Measurements from ENCODE around the gene SYT1. TPM values are rescaled to one million over a fixed set of nuclear protein-coding genes. Genes with fewer than 3 reads are reported as not detected.

SYT1 gene
- total RNA-seq, 1 donor from 2014 or later, result 0.37 TPM

DNA sequence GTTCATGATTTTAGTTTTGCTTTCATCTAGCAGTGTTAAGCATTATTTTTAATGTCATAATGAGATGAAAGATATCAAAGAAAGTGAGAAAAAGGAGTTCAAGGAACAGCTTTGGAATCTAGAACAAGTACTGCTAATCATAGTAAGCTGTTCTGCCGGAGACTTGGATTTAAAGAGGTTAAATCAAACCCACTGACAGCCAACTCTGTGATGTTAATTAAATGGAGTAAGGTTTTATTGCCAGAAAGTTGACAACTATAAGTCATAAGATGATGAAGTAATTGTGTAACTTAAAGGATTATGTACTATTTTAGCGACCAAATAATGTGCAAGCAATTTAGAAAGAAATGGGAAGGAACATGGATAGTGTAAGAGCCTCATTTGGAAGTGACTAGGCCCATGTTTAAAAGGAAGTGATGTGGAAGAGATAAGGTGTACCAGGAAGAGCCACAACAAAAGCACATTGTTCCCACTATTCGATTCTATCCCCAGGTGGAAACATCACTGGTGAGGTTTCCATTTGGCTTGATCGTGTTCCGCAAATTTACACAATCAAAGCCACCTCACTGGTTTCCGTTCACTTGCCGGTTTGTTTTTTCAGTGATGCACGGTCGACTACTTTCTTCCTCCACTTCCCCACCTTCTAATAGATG is 437.7 kb downstream of the SYT1 start:
- TF ChIP-seq, protein P1, sequence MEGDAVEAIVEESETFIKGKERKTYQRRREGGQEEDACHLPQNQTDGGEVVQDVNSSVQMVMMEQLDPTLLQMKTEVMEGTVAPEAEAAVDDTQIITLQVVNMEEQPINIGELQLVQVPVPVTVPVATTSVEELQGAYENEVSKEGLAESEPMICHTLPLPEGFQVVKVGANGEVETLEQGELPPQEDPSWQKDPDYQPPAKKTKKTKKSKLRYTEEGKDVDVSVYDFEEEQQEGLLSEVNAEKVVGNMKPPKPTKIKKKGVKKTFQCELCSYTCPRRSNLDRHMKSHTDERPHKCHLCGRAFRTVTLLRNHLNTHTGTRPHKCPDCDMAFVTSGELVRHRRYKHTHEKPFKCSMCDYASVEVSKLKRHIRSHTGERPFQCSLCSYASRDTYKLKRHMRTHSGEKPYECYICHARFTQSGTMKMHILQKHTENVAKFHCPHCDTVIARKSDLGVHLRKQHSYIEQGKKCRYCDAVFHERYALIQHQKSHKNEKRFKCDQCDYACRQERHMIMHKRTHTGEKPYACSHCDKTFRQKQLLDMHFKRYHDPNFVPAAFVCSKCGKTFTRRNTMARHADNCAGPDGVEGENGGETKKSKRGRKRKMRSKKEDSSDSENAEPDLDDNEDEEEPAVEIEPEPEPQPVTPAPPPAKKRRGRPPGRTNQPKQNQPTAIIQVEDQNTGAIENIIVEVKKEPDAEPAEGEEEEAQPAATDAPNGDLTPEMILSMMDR (IDR thresholded peaks at IDR 0.05), result no peak
- no peak for DNase-seq (ENCODE audit: low spot score)
- H3K4me3 Mint-ChIP-seq (ENCODE audit: unreplicated experiment), result no peak overlapping the region
- no peaks in the 10 kb centered on the region for H3K4me1 Mint-ChIP-seq (ENCODE audit: low read depth)
- H3K9me3 Mint-ChIP-seq (ENCODE audit: low read depth), result peaks cover 2% of the 10 kb centered on the region
- no peaks in the 10 kb centered on the region for H3K27me3 Mint-ChIP-seq (ENCODE audit: low read depth)
- H3K36me3 Mint-ChIP-seq (ENCODE audit: low read depth), result no peaks in the 10 kb centered on the region
- H3K27ac Mint-ChIP-seq (ENCODE audit: unreplicated experiment), result no peak overlapping the region

DNA sequence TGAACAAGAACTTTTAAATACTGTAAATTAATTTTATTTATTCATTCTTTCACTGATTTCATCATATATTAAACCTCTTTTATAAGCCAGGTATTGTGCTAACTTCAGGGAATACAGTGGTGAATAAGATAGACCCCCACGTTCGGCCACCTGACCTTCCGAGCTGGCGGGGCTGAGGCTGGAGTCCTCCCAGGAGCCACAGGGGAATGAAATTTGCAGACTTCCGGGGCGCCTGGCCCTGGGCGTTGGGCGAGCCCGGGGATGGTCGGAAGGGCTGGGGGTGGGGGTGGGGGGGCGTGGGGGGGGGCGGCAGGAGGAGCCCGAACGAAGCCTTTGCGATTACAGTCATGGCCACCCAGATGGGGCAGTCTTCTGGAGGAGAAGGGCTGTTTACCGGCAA is 442.8 kb downstream of the SYT1 start:
- TF ChIP-seq, protein P1 (IDR thresholded peaks at IDR 0.05), result no peak
- no peaks in the 10 kb centered on the region for H3K36me3 Mint-ChIP-seq (ENCODE audit: low read depth)
- H3K9me3 Mint-ChIP-seq (ENCODE audit: low read depth), result peaks cover 5% of the 10 kb centered on the region
- H3K27me3 Mint-ChIP-seq (ENCODE audit: low read depth), result no peaks in the 10 kb centered on the region
- H3K4me3 Mint-ChIP-seq (ENCODE audit: unreplicated experiment), result no peak overlapping the region
- DNase-seq (ENCODE audit: low spot score), result no peak
- no peaks in the 10 kb centered on the region for H3K4me1 Mint-ChIP-seq (ENCODE audit: low read depth)
- no peak overlapping the region for H3K27ac Mint-ChIP-seq (ENCODE audit: unreplicated experiment)

DNA sequence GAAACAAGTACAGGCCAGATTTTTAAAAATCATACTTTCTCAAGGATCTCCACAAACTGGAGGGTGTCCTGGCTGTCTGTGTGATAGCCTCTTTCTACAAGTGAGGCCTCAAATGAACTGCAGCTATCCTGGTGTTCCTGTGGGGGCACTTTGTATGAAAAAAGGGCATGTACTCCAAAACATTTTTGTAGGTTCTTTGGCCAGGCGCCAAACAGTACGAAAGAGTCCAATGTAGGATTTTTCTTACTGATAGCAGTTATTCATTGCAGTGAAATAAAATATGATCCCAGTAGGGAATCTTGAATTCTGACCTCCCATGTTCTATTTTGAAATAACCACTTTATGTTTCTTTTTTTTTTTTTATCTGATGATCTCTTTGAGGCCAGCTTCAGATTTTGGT is 444.5 kb downstream of the SYT1 start:
- no peak for DNase-seq (ENCODE audit: low spot score)
- H3K4me1 Mint-ChIP-seq (ENCODE audit: low read depth), result no peaks in the 10 kb centered on the region
- H3K27me3 Mint-ChIP-seq (ENCODE audit: low read depth), result no peaks in the 10 kb centered on the region
- peaks cover 8% of the 10 kb centered on the region for H3K9me3 Mint-ChIP-seq (ENCODE audit: low read depth)
- TF ChIP-seq, protein P1 (IDR thresholded peaks at IDR 0.05), result no peak
- no peak overlapping the region for H3K27ac Mint-ChIP-seq (ENCODE audit: unreplicated experiment)
- no peaks in the 10 kb centered on the region for H3K36me3 Mint-ChIP-seq (ENCODE audit: low read depth)
- no peak overlapping the region for H3K4me3 Mint-ChIP-seq (ENCODE audit: unreplicated experiment)

DNA sequence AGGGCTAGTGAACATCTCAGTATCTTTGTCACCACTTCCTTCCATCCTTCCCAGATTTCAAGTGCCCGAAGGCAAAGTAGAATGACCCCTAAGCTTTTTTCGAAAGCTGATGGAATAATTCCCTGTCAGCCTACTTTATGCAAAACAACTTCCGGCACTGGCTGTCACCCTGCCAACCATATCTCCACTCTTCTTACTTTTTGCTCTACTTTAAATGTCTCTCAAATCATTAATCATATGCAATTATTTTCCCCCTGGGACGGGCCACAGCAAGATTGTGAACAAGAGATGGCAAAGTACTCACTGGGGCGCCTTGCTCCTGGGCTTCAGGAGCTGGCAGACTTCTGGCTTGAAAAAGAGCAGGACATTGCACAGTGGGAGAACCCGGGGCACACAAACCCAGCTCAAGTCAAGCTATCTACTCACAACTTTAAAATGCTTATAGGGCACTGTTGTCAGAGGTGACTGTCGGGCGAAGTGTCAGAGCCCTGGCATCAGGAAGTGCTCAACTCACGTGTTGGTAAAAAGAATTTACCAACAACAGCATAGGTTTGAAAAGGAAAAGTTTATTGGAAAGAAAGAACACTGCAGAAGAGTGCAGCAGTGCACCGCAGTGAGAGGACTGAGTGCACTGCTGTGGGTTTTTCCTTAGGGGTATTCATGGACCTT is 452.7 kb downstream of the SYT1 start:
- TF ChIP-seq, protein P1 (IDR thresholded peaks at IDR 0.05), result no peak
- H3K4me3 Mint-ChIP-seq (ENCODE audit: unreplicated experiment), result no peak overlapping the region
- H3K27me3 Mint-ChIP-seq (ENCODE audit: low read depth), result peaks cover 4% of the 10 kb centered on the region
- H3K27ac Mint-ChIP-seq (ENCODE audit: unreplicated experiment), result no peak overlapping the region
- no peaks in the 10 kb centered on the region for H3K4me1 Mint-ChIP-seq (ENCODE audit: low read depth)
- no peak for DNase-seq (ENCODE audit: low spot score)
- no peaks in the 10 kb centered on the region for H3K36me3 Mint-ChIP-seq (ENCODE audit: low read depth)
- peaks cover 11% of the 10 kb centered on the region for H3K9me3 Mint-ChIP-seq (ENCODE audit: low read depth)

DNA sequence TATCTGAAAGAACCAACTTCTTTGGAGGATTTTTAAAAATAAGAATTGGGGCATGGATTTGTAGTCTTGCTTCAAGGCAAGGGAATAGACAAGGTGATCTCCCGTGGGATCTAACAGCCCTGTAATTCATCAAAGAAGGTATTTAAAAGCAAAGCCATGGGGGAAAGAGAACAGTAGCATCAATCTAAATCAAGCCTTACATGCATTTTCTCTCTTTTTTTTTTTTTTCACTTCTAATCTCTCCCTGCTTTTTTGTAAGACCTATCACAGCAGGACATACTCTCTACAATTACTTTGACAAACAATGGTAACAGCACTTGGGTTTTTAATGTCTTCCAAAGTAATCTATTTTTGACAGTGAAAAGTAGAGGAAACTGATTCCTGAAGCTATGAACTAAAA is 458.3 kb downstream of the SYT1 start:
- H3K27ac Mint-ChIP-seq (ENCODE audit: unreplicated experiment), result no peak overlapping the region
- no peaks in the 10 kb centered on the region for H3K4me1 Mint-ChIP-seq (ENCODE audit: low read depth)
- H3K9me3 Mint-ChIP-seq (ENCODE audit: low read depth), result no peaks in the 10 kb centered on the region
- no peak for DNase-seq (ENCODE audit: low spot score)
- no peak overlapping the region for H3K4me3 Mint-ChIP-seq (ENCODE audit: unreplicated experiment)
- H3K36me3 Mint-ChIP-seq (ENCODE audit: low read depth), result no peaks in the 10 kb centered on the region
- TF ChIP-seq, protein P1 (IDR thresholded peaks at IDR 0.05), result no peak
- H3K27me3 Mint-ChIP-seq (ENCODE audit: low read depth), result peaks cover 10% of the 10 kb centered on the region
